ENCODE measurements around the gene CLEC17A. TPM values are rescaled to one million over a fixed set of nuclear protein-coding genes. Genes with fewer than 3 reads are reported as not detected.
A peak's percentile ranks its signal among the peaks of the same experiment; 100 is the strongest.
"Not testable (repeated sequence)": the region's sequence is repeated elsewhere in the genome, so short reads cannot be mapped to it uniquely, and the experiment has no call there.

Gene CLEC17A
- total RNA-seq, 4 donors from 2014 or later, result not detected

DNA sequence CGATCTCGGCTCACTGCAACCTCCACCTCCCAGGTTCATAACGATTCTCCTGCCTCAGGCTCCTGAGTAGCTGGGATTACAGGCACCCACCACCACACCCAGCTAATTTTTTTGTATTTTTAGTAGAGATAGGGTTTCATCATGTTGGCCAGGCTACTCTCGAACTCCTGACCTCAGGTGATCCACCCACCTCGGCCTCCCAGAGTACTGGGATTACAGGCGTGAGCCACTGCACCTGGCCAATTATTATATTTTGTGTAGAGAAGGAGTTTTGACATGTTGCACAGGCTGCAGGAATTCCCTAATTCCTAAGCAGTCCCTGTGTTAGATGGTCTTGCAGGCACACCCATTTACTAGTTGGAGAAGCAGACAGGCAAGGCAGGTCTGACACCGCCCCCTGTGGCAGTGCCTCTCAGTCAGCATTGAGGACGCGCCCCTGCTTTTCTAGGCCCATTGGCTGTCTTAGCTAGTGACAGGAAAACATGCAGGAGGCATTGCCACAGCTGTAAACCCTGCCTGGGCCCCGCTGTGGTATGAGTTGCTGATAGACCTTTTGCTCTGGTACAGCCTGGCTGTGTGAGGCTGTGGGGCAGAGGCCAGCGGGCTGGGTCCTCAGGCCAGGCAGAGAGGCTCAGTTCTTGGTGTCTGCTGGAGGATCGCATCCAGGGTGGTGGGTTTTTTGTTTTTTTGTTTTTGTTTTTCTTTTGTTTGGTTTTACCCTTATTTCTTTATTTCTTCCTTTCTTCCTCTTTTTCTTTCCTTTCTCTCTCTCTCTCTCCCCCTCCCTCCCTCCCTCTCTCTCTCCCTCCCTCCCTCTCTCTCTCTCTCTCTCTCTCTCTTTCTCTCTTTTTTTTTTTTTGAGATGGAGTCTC is 31.5 kb upstream of the CLEC17A start:
- TF ChIP-seq, protein P1, sequence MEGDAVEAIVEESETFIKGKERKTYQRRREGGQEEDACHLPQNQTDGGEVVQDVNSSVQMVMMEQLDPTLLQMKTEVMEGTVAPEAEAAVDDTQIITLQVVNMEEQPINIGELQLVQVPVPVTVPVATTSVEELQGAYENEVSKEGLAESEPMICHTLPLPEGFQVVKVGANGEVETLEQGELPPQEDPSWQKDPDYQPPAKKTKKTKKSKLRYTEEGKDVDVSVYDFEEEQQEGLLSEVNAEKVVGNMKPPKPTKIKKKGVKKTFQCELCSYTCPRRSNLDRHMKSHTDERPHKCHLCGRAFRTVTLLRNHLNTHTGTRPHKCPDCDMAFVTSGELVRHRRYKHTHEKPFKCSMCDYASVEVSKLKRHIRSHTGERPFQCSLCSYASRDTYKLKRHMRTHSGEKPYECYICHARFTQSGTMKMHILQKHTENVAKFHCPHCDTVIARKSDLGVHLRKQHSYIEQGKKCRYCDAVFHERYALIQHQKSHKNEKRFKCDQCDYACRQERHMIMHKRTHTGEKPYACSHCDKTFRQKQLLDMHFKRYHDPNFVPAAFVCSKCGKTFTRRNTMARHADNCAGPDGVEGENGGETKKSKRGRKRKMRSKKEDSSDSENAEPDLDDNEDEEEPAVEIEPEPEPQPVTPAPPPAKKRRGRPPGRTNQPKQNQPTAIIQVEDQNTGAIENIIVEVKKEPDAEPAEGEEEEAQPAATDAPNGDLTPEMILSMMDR (IDR thresholded peaks at IDR 0.05), result peak in 1 of 2 donors; percentile 42
- H3K4me1 ChIP-seq, result peaks cover 84% of the 10 kb centered on the region
- peak in 1 of 2 donors; percentile 69 for DNase-seq (ENCODE audit: low spot score in 2 of 2)
- 39% methylated on average over 12 of the region's 12 CpGs for WGBS
- not testable (repeated sequence) for H3K27me3 ChIP-seq, H3K9me3 ChIP-seq, H3K4me3 ChIP-seq
- H3K36me3 ChIP-seq, result peaks cover 13% of the 10 kb centered on the region
- peak overlapping the region; percentile 86 for H3K27ac ChIP-seq

DNA sequence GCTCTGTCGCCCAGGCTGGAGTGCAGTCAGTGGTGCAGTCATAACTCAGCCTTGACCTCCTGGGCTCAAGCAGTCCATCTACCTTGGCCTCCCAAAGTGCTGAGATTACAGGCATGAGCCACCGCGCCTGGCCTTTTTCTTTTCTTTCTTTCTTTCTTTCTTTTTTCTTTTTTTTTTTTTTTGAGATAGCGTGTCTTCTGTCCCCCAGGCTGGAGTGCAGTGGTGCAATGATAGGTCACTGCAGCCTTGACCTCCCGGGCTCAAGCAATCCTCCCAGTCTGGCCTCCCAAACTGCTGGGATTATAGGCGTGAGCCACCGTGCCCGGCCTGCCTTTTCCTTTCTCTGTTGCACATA is 30.9 kb upstream of the CLEC17A start:
- not testable (repeated sequence) for H3K4me3 ChIP-seq; H3K27me3 ChIP-seq; DNase-seq (ENCODE audit: low spot score in 2 of 2); H3K9me3 ChIP-seq
- WGBS, result 75% methylated on average over 8 of the region's 8 CpGs
- H3K36me3 ChIP-seq, result peaks cover 13% of the 10 kb centered on the region
- H3K4me1 ChIP-seq, result peaks cover 86% of the 10 kb centered on the region
- H3K27ac ChIP-seq, result peak overlapping the region; percentile 86

DNA sequence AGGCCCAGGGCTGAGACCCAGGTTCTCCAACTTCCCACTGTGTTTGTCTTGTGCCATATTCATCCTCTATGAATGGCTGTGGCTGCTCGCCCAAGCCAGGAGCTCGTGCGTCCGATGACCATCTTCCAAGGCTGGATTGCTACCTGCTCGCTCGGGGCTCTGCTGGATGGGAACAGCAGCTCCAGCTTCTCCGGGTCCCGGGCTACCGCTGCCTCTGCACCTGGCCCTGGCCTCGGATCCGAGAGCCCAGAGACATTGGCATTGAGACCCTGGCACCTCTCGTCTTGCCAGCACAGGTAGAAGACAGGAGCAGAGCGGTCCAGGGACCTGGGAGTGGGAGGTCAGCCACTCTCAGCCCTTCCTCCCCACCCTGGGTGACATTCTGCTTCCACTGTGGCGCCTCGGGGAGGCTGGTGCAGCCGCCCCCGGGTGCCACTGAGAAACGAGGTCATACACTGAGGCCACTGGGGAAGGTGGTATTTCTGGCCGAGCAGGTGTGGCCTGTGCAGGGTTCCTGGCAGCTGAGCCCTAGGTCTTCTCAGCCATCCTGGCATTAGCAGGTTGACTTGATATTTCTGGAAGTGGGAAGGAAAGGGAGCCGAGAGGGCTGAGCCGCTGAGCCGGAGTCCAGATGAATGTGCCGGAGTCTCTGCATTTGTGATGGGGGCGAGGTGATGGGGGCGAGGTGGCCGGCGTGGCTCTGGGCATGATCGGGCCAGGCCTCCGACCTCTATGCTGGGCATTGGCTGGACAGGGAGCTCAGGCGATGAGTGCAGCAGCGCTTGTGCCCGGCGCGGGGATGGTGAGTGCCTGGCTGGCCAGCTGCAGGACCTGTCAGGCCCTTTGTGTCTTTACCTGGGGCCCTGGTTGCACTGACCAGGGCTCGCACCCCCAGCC is 29.6 kb upstream of the CLEC17A start:
- Histone ChIP-seq H3K9me3 (no peaks in the 10 kb centered on the region), H3K36me3 (peaks cover 11% of the 10 kb centered on the region), H3K27ac (peak overlapping the region; percentile 86), H3K27me3 (no peaks in the 10 kb centered on the region), H3K4me3 (peak overlapping the region; percentile 11), H3K4me1 (peaks cover 85% of the 10 kb centered on the region)
- no peak for DNase-seq (ENCODE audit: low spot score in 2 of 2)
- 78% methylated on average over 26 of the region's 35 CpGs for WGBS
- no peak for TF ChIP-seq EP300 (IDR thresholded peaks at IDR 0.05)
- TF ChIP-seq POLR2AphosphoS5 (IDR thresholded peaks at IDR 0.05), result no peak

DNA sequence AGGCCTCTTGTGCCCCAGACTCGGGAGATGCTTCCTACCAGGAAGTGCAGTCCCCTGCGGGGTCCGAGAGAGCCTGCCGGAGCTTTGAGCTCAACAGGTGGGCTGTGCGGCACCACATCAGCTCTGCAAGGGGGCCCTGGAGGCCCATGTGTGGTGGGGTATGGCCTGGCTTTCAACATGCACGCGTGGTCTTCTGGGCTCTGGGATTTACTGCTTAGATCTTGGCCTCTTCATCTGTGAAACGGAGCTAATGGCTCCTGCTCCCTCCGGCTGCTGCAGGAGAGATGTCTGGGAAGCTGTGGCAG is 29.0 kb upstream of the CLEC17A start:
- H3K4me3 ChIP-seq, result peak overlapping the region; percentile 11
- no peak for DNase-seq (ENCODE audit: low spot score in 2 of 2)
- no CpG with 5 or more reads among the region's 9 CpGs for WGBS
- H3K9me3 ChIP-seq, result no peaks in the 10 kb centered on the region
- peak overlapping the region; percentile 86 for H3K27ac ChIP-seq
- H3K4me1 ChIP-seq, result peaks cover 91% of the 10 kb centered on the region
- no peaks in the 10 kb centered on the region for H3K27me3 ChIP-seq
- TF ChIP-seq EP300 (IDR thresholded peaks at IDR 0.05) (no peak), POLR2A (IDR thresholded peaks at IDR 0.05) (no peak), POLR2AphosphoS5 (IDR thresholded peaks at IDR 0.05) (no peak)
- peaks cover 7% of the 10 kb centered on the region for H3K36me3 ChIP-seq

DNA sequence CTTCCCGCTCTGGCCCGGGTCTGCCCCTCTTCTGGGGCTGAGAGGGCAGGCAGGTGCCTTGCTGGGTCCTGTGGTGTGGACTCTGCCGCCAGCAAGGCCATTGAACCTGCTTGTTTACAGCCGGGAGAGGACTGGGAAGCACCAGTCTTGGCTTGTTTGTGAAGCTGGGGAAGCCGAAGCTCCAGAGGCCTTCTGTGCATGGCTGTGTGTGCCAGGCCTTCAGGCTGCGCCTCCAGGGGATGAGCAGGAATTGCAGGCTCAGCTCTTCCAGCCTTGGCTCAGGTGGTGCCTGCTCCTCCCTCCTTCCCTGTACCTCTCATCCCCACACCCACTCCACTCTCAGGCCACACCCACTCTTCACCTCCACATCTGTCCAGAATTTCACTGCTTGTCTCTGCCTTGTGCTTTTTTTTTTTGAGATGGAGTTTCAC is 28.5 kb upstream of the CLEC17A start:
- no peak for DNase-seq (ENCODE audit: low spot score in 2 of 2)
- H3K4me3 ChIP-seq, result peak overlapping the region; percentile 11
- H3K36me3 ChIP-seq, result peaks cover 5% of the 10 kb centered on the region
- TF ChIP-seq, protein P1 (IDR thresholded peaks at IDR 0.05), result no peak
- no peak for TF ChIP-seq EP300 (IDR thresholded peaks at IDR 0.05)
- TF ChIP-seq POLR2AphosphoS5 (IDR thresholded peaks at IDR 0.05), result peak in 1 of 3 donors; percentile 7
- H3K9me3 ChIP-seq, result no peaks in the 10 kb centered on the region
- H3K27ac ChIP-seq, result peak overlapping the region; percentile 86
- peaks cover 94% of the 10 kb centered on the region for H3K4me1 ChIP-seq
- 42% methylated on average over 5 of the region's 6 CpGs for WGBS
- H3K27me3 ChIP-seq, result no peaks in the 10 kb centered on the region

DNA sequence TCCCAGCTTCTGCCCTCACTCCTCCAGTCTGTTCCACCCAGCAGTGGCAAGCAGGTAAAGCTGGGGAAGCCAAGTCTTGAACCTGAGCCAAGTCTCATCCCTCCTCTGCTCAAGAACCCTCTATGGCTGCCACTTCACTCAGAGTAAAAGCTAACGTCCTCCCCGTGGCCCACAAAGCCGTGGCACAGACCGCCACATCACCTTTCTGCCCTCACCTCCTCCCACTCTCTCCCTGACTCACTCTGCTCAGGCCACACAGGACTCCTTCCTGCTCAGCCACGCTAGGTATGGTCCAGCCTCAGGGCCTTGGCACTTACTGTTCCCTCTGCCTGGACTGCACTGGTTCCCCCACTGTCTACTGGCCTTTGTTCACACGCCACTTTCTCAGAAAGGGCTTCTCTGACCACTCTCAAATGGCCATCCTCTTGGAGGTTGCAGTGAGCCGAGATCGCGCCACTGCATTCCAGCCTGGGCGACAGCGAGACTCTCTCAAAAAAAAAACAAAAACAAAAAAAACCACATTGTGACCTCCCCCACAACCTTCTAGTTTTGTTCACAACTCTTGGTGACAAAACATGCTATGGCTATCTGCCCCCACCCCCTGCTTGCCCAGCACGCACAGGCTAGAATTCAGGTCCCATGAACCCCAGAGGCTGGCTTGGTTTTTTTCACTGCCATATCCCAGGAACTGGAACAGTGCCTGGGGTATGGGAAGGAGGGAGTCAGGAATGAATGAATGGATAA is 26.8 kb upstream of the CLEC17A start:
- no peaks in the 10 kb centered on the region for H3K9me3 ChIP-seq
- peak overlapping the region; percentile 49 for H3K27ac ChIP-seq
- H3K27me3 ChIP-seq, result no peaks in the 10 kb centered on the region
- DNase-seq (ENCODE audit: low spot score in 2 of 2), result no peak
- peaks cover 94% of the 10 kb centered on the region for H3K4me1 ChIP-seq
- TF ChIP-seq POLR2A (IDR thresholded peaks at IDR 0.05), result no peak
- TF ChIP-seq, protein P1 (IDR thresholded peaks at IDR 0.05), result no peak
- TF ChIP-seq EP300 (IDR thresholded peaks at IDR 0.05), result no peak
- no peak for TF ChIP-seq POLR2AphosphoS5 (IDR thresholded peaks at IDR 0.05)
- H3K36me3 ChIP-seq, result no peaks in the 10 kb centered on the region
- peak overlapping the region; percentile 13 for H3K4me3 ChIP-seq
- 55% methylated on average over 12 of the region's 12 CpGs for WGBS
